K562 (cell line): ENCODE data around the gene C1orf216. TPM values are rescaled to one million over a fixed set of nuclear protein-coding genes. Genes with fewer than 3 reads are reported as not detected.

Source experiments
- ARID3B ChIP-seq: fragments of 250-450 bp; sonication (Bioruptor Pico); IDR thresholded peaks from 2 replicates; pipeline ENCODE4 v1.4.0; 2020; ENCODE audit warnings: borderline replicate concordance
- CBFA2T3 ChIP-seq: fragments of 450-650 bp; IDR thresholded peaks from 2 replicates; pipeline ENCODE4 v1.6.1; 2017
- CBX8 ChIP-seq: fragments of 200-600 bp; sonication (generic); IDR thresholded peaks from 2 replicates; pipeline ENCODE4 v1.6.1; 2012; ENCODE audit warnings: borderline replicate concordance, mixed run types, low read depth, mild to moderate bottlenecking, moderate library complexity, mixed read lengths, low read length, control low read depth, inconsistent platforms; ENCODE audit not compliant: poor library complexity, severe bottlenecking; ENCODE audit errors: extremely low read depth
- CEBPG ChIP-seq, 3 experiments: fragments of 200-800 bp in 1 of 3; sonication (Bioruptor generic) in 1 of 3; sonication (generic) in 1 of 3; formaldehyde crosslinking in 1 of 3; IDR thresholded peaks in 2 of 3; conservative IDR thresholded peaks in 1 of 3; 2 replicates each; pipeline versions ENCODE4 v1.6.1 to v1.8.0; 2016 to 2022; ENCODE audit warnings: missing compliant biosample characterization in 2 of 3, missing genetic modification characterization in 2 of 3, mild to moderate bottlenecking in 1 of 3, missing genetic modification reagents in 1 of 3
- CHD2 ChIP-seq: IDR thresholded peaks from 2 replicates; pipeline ENCODE4 v1.6.1; 2011; ENCODE audit warnings: low read depth, low read length
- CREB3L1 ChIP-seq: fragments of 450-650 bp; IDR thresholded peaks from 2 replicates; pipeline ENCODE4 v1.6.1; 2014; ENCODE audit warnings: low read depth, mild to moderate bottlenecking, moderate library complexity, borderline replicate concordance
- CXXC5 ChIP-seq: fragments of 250-450 bp; sonication (Bioruptor Pico); IDR thresholded peaks from 2 replicates; pipeline ENCODE4 v1.8.0; 2022; ENCODE audit warnings: inconsistent platforms, mild to moderate bottlenecking, moderate library complexity
- DPF2 ChIP-seq: fragments of 450-650 bp; IDR thresholded peaks from 2 replicates; pipeline ENCODE4 v1.6.1; 2016
- E2F1 ChIP-seq: sonication (generic); formaldehyde crosslinking; IDR thresholded peaks from 2 replicates; pipeline ENCODE4 v1.8.1; 2023; ENCODE audit warnings: mild to moderate bottlenecking, missing genetic modification reagents, moderate library complexity
- GTF2B ChIP-seq: IDR thresholded peaks from 2 replicates; pipeline ENCODE4 v1.6.1; 2011; ENCODE audit not compliant: insufficient read length; ENCODE audit errors: extremely low read depth
- MAFF ChIP-seq: IDR thresholded peaks from 2 replicates; pipeline ENCODE4 v1.6.1; 2012; ENCODE audit warnings: low read length, improper control_type of control experiment
- RBM17 ChIP-seq: fragments of 200-400 bp; formaldehyde crosslinking; IDR thresholded peaks from 2 replicates; pipeline ENCODE4 v1.6.1; 2017; ENCODE audit warnings: low read depth, mild to moderate bottlenecking, low read length, borderline replicate concordance
- RUNX1 ChIP-seq: sonication (generic); IDR thresholded peaks from 2 replicates; pipeline ENCODE4 v1.6.1; 2016; ENCODE audit warnings: antibody characterized with exemption, low read depth
- SIN3A ChIP-seq, 2 experiments: fragments of 150-350 bp in 1 of 2; IDR thresholded peaks; 2 replicates each; pipeline ENCODE4 v1.6.1; 2011 to 2016; ENCODE audit warnings: borderline replicate concordance in 2 of 2, low read depth in 2 of 2, low read length in 2 of 2, mild to moderate bottlenecking in 2 of 2, moderate library complexity in 2 of 2; ENCODE audit not compliant: control insufficient read depth in 1 of 2
- SIRT6 ChIP-seq: IDR thresholded peaks from one replicate; pipeline ENCODE4 v1.6.1; 2012; ENCODE audit warnings: low read depth, mild to moderate bottlenecking, control low read depth, inconsistent platforms, low read length, moderate library complexity
- SMAD4 ChIP-seq: fragments of 250-450 bp; sonication (Bioruptor Pico); conservative IDR thresholded peaks from 2 replicates; pipeline ENCODE4 v1.8.0; 2021; ENCODE audit warnings: inconsistent platforms, mild to moderate bottlenecking, moderate library complexity
- SMARCC2 ChIP-seq: fragments of 450-650 bp; IDR thresholded peaks from 2 replicates; pipeline ENCODE4 v1.6.1; 2017; ENCODE audit warnings: antibody characterized with exemption, moderate library complexity, mild to moderate bottlenecking, low read depth
- SMARCE1 ChIP-seq: fragments of 450-650 bp; IDR thresholded peaks from 2 replicates; pipeline ENCODE4 v1.7.1; 2016; ENCODE audit warnings: mild to moderate bottlenecking
- ZNF124 ChIP-seq: sonication (generic); formaldehyde crosslinking; IDR thresholded peaks from 2 replicates; pipeline ENCODE4 v1.8.1; 2022; ENCODE audit warnings: missing genetic modification reagents
- ZNF143 ChIP-seq: sonication (generic); formaldehyde crosslinking; IDR thresholded peaks from 2 replicates; pipeline ENCODE4 v1.9.0; 2022; ENCODE audit warnings: mild to moderate bottlenecking, missing genetic modification reagents
- ZNF316 ChIP-seq: fragments of 450-650 bp; IDR thresholded peaks from 2 replicates; pipeline ENCODE4 v1.6.1; 2016
- ZNF445 ChIP-seq: fragments of 250-450 bp; sonication (Bioruptor Pico); IDR thresholded peaks from 2 replicates; pipeline ENCODE4 v1.4.0; 2020; ENCODE audit warnings: low read depth, mild to moderate bottlenecking, moderate library complexity
- ZNF717 ChIP-seq: fragments of 250-450 bp; sonication (Bioruptor Pico); IDR thresholded peaks from 2 replicates; pipeline ENCODE4 v1.5.0; 2021
- polyA plus RNA-seq, 8 experiments: library from polyadenylated mRNA; depleted of rRNA in 4 of 8; stranded (reverse) in 5 of 8; unstranded in 3 of 8; fragments of >200 nt; fragmentation: Nextera tagmentation in 2 of 8; fragmentation: Illumina TruSeq in 1 of 8; extraction: Ambion mirVana in 2 of 8; extraction: Trizol in 1 of 8; gene quantifications; 2 replicates each; pipeline versions ENCODE4 v1.2.1 to v1.2.3, GENCODE V29; 2011 to 2014; ENCODE audit warnings: inconsistent platforms in 1 of 8, missing spikeins in 1 of 8
- total RNA-seq, 7 experiments: library from RNA; depleted of rRNA in 6 of 7; stranded (reverse); fragments of >200 nt in 6 of 7; fragmentation: Illumina TruSeq in 2 of 7; extraction: Trizol in 2 of 7; gene quantifications; 2 replicates each; pipeline versions ENCODE4 v1.2.1 to v1.2.3, GENCODE V29; 2011 to 2021; ENCODE audit warnings: low replicate concordance in 1 of 7

Gene C1orf216
- total and polyA plus RNA-seq, 9 of the 15 experiments (the other 6 are each of a cell fraction or from before 2014, with no cell fraction given): 3.4 to 25.1 (median 15.0) TPM

GRCh38 chr1:35674111-35674510 lies 44.6 kb downstream of the C1orf216 start (continued):
- TF ChIP-seq E2F1 (CRISPR knock-in tag): no peak
- TF ChIP-seq SMAD4 (CRISPR knock-in tag): no peak
- TF ChIP-seq RBM17: no peak
- TF ChIP-seq SMARCC2: peak; percentile 87
- no peak for TF ChIP-seq CHD2
- peak; percentile 97 for TF ChIP-seq MAFF
- no peak for TF ChIP-seq ZNF124 (CRISPR knock-in tag)
- peak; percentile 83 for TF ChIP-seq DPF2
- no peak for TF ChIP-seq ZNF717 (CRISPR knock-in tag)
- no peak for TF ChIP-seq RUNX1
- no peak for TF ChIP-seq CXXC5
- peak; percentile 74 for TF ChIP-seq SMARCE1
- TF ChIP-seq GTF2B: no peak
- TF ChIP-seq SIRT6: no peak
- TF ChIP-seq CBFA2T3: peak; percentile 52
- no peak for TF ChIP-seq CREB3L1
- no peak for TF ChIP-seq ZNF445 (CRISPR knock-in tag)
- TF ChIP-seq ZNF143: no peak
- TF ChIP-seq CBX8: no peak
- TF ChIP-seq CEBPG (CRISPR knock-in tag; IDR thresholded peaks at IDR 0.05): no peak
- no peak for TF ChIP-seq CEBPG (tag; conservative IDR thresholded peaks at IDR 0.05 in 1 of 2, IDR thresholded peaks at IDR 0.05 in 1 of 2)
- no peak for TF ChIP-seq ARID3B (CRISPR knock-in tag)
- TF ChIP-seq ZNF316: peak; percentile 98
- TF ChIP-seq SIN3A (IDR thresholded peaks at IDR 0.05; ENCODE audit: borderline replicate concordance in 2 of 2, control insufficient read depth in 1 of 2, low read depth in 2 of 2, low read length in 2 of 2): no peak
